WERI-Rb-1 (cell line): Measurements from ENCODE around the gene ZNF253.
"Not testable (repeated sequence)": the region's sequence is repeated elsewhere in the genome, so short reads cannot be mapped to it uniquely, and the experiment has no call there.

Source experiments
- DNase-seq: peaks from one replicate; pipeline ENCODE4 v3.0.0-alpha.2; 2020
- H3K27ac ChIP-seq: fragments of 250-450 bp; sonication (Bioruptor Pico); 2 replicates; pipeline ENCODE4 v1.5.1; 2020; ENCODE audit warnings: mild to moderate bottlenecking, moderate library complexity
- H3K27me3 ChIP-seq: fragments of 250-450 bp; sonication (Bioruptor Pico); 2 replicates; pipeline ENCODE4 v1.5.1; 2021; ENCODE audit warnings: mild to moderate bottlenecking, low read depth, moderate library complexity; ENCODE audit not compliant: insufficient read depth, severe bottlenecking
- H3K36me3 ChIP-seq: fragments of 250-450 bp; sonication (Bioruptor Pico); 2 replicates; pipeline ENCODE4 v1.5.1; 2020; ENCODE audit warnings: mild to moderate bottlenecking, moderate library complexity
- H3K4me3 ChIP-seq: 2 replicates; pipeline ENCODE4 v1.5.1; 2011; ENCODE audit warnings: low read depth, mild to moderate bottlenecking, control low read depth, low read length
- H3K9me3 ChIP-seq: fragments of 250-450 bp; sonication (Bioruptor Pico); 2 replicates; pipeline ENCODE4 v1.5.1; 2021; ENCODE audit warnings: mild to moderate bottlenecking, moderate library complexity; ENCODE audit not compliant: severe bottlenecking
- CTCF ChIP-seq: IDR thresholded peaks from 2 replicates; pipeline ENCODE4 v1.5.1; 2011; ENCODE audit warnings: low read depth, mild to moderate bottlenecking, control low read depth, inconsistent platforms, low read length

Gene ZNF253

GRCh38 chr19:19877724-19878123 is 12.0 kb downstream of the ZNF253 start:
- peaks cover 68% of the 10 kb centered on the region for H3K36me3 ChIP-seq
- no peak overlapping the region for H3K4me3 ChIP-seq
- DNase-seq = no peak
- H3K27ac ChIP-seq = no peak overlapping the region
- no peak for TF ChIP-seq CTCF
- no peaks in the 10 kb centered on the region for H3K9me3 ChIP-seq
- H3K27me3 ChIP-seq = no peaks in the 10 kb centered on the region

GRCh38 chr19:19884583-19884982 is 18.9 kb downstream of the ZNF253 start:
- Histone ChIP-seq H3K9me3 (peaks cover 4% of the 10 kb centered on the region), H3K36me3 (peaks cover 61% of the 10 kb centered on the region), H3K27ac (no peak overlapping the region), H3K27me3 (no peaks in the 10 kb centered on the region), H3K4me3 (no peak overlapping the region)
- no peak for TF ChIP-seq CTCF
- no peak for DNase-seq

- not testable (repeated sequence) for H3K27me3 ChIP-seq, DNase-seq, H3K4me3 ChIP-seq, H3K27ac ChIP-seq
- Histone ChIP-seq H3K9me3 (peaks cover 48% of the 10 kb centered on the region), H3K36me3 (peaks cover 54% of the 10 kb centered on the region)
Measured at GRCh38 chr19:19892055-19892941, 26.6 kb downstream of the ZNF253 start.

- no peak for TF ChIP-seq CTCF
- DNase-seq = peak; percentile 35
- H3K27ac ChIP-seq = peak overlapping the region; percentile 93
- H3K27me3 ChIP-seq = no peaks in the 10 kb centered on the region
- peaks cover 6% of the 10 kb centered on the region for H3K9me3 ChIP-seq
- H3K36me3 ChIP-seq = peaks cover 23% of the 10 kb centered on the region
- peak overlapping the region; percentile 100 for H3K4me3 ChIP-seq
Measured at GRCh38 chr19:19900139-19900728, 34.6 kb downstream of the ZNF253 start.

GRCh38 chr19:19900729-19901444 is 35.2 kb downstream of the ZNF253 start, which contains the start of gene ZNF93:
ZNF93 (plus strand) TSS chr19:19900946; CDS start chr19:19901089, 143 bp downstream.
- H3K4me3 ChIP-seq = peak within 1 kb of the TSS; percentile 100
- H3K9me3 ChIP-seq = peaks cover 4% of the 10 kb centered on the region
- peak; percentile 98 for DNase-seq
- no peak for TF ChIP-seq CTCF
- peak within 1 kb of the TSS; percentile 93 for H3K27ac ChIP-seq
- peaks cover 23% of the 10 kb centered on the region for H3K36me3 ChIP-seq
- no peaks in the 10 kb centered on the region for H3K27me3 ChIP-seq

GRCh38 chr19:19907551-19907950 is 41.9 kb downstream of the ZNF253 start:
- H3K27me3 ChIP-seq, H3K9me3 ChIP-seq, H3K27ac ChIP-seq, H3K4me3 ChIP-seq, DNase-seq: not testable (repeated sequence)
- H3K36me3 ChIP-seq = peaks cover 42% of the 10 kb centered on the region
